Activated T-helper 17 cell treated with anti-CD3 and anti-CD28 coated beads, Interleukin-2, amount 50 U/mL, for 72 hours (primary cell): ENCODE data around the gene SLC6A17. TPM values are rescaled to one million over a fixed set of nuclear protein-coding genes. Genes with fewer than 3 reads are reported as not detected.

Experiments
- ATAC-seq: fragments of 150-1000 bp; cut with Tn5 transposase; replicated peaks from 2 replicates; pipeline ENCODE4 v1.10.0; 2021; ENCODE audit warnings: mild to moderate bottlenecking, moderate library complexity
- H3K27ac Mint-ChIP-seq: one replicate; pipeline ENCODE4 v1.8.0; 2022; ENCODE audit warnings: mixed read lengths
- H3K27me3 Mint-ChIP-seq: one replicate; pipeline ENCODE4 v1.8.0; 2022; ENCODE audit warnings: mixed read lengths
- H3K36me3 Mint-ChIP-seq: one replicate; pipeline ENCODE4 v1.8.0; 2022; ENCODE audit warnings: low read depth, mild to moderate bottlenecking, mixed read lengths
- H3K4me1 Mint-ChIP-seq: one replicate; pipeline ENCODE4 v1.8.0; 2022; ENCODE audit warnings: mixed read lengths
- H3K4me3 Mint-ChIP-seq: one replicate; pipeline ENCODE4 v1.8.0; 2022; ENCODE audit warnings: mild to moderate bottlenecking, mixed read lengths
- H3K9me3 Mint-ChIP-seq: one replicate; pipeline ENCODE4 v1.8.0; 2022; ENCODE audit warnings: mixed read lengths
- total RNA-seq, 2 donors: library from RNA; stranded (reverse); gene quantifications; one replicate each; pipeline ENCODE4 v1.2.3, GENCODE V29; 2022

The SLC6A17 gene
- total RNA-seq, 2 donors from 2014 or later: not detected

- Mint-ChIP-seq H3K4me1 (peaks cover 30% of the 10 kb centered on the region), H3K36me3 (no peaks in the 10 kb centered on the region)
These were observed 60.6 kb downstream of the SLC6A17 start for GRCh38 chr1:110210604-110211495.

GRCh38 chr1:110211496-110212168 is 61.3 kb downstream of the SLC6A17 start:
- Mint-ChIP-seq H3K9me3 (no peaks in the 10 kb centered on the region), H3K27ac (peak overlapping the region; percentile 84), H3K36me3 (peaks cover 3% of the 10 kb centered on the region), H3K4me1 (peaks cover 34% of the 10 kb centered on the region), H3K4me3 (peak overlapping the region; percentile 88), H3K27me3 (no peaks in the 10 kb centered on the region)
- peak; percentile 2 for ATAC-seq

More at GRCh38 chr1:110210604-110211495, 60.6 kb downstream of the SLC6A17 start:
- peak; percentile 19 for ATAC-seq
- no peaks in the 10 kb centered on the region for H3K27me3 Mint-ChIP-seq
- no peaks in the 10 kb centered on the region for H3K9me3 Mint-ChIP-seq
- peak overlapping the region; percentile 88 for H3K4me3 Mint-ChIP-seq
- H3K27ac Mint-ChIP-seq: peak overlapping the region; percentile 84

- Mint-ChIP-seq H3K36me3 (peaks cover 7% of the 10 kb centered on the region), H3K4me3 (peak overlapping the region; percentile 88), H3K27me3 (no peaks in the 10 kb centered on the region), H3K4me1 (peaks cover 39% of the 10 kb centered on the region), H3K9me3 (no peaks in the 10 kb centered on the region), H3K27ac (peak overlapping the region; percentile 85)
- no peak for ATAC-seq
These were observed 62.2 kb downstream of the SLC6A17 start for GRCh38 chr1:110212169-110213142.

GRCh38 chr1:110213143-110213540 is 62.8 kb downstream of the SLC6A17 start:
- no peak for ATAC-seq
- peak overlapping the region; percentile 85 for H3K27ac Mint-ChIP-seq
- H3K4me3 Mint-ChIP-seq: peak overlapping the region; percentile 88
- H3K9me3 Mint-ChIP-seq: no peaks in the 10 kb centered on the region
- peaks cover 42% of the 10 kb centered on the region for H3K4me1 Mint-ChIP-seq
- H3K27me3 Mint-ChIP-seq: no peaks in the 10 kb centered on the region
- H3K36me3 Mint-ChIP-seq: peaks cover 7% of the 10 kb centered on the region

GRCh38 chr1:110214454-110215404 is 64.4 kb downstream of the SLC6A17 start:
- Mint-ChIP-seq H3K4me1 (peaks cover 39% of the 10 kb centered on the region), H3K27ac (peak overlapping the region; percentile 85), H3K27me3 (no peaks in the 10 kb centered on the region), H3K4me3 (peak overlapping the region; percentile 88), H3K9me3 (no peaks in the 10 kb centered on the region), H3K36me3 (peaks cover 7% of the 10 kb centered on the region)
- peak; percentile 26 for ATAC-seq

- peak overlapping the region; percentile 85 for H3K27ac Mint-ChIP-seq
- H3K27me3 Mint-ChIP-seq: no peaks in the 10 kb centered on the region
- peak; percentile 34 for ATAC-seq
- H3K4me1 Mint-ChIP-seq: peaks cover 39% of the 10 kb centered on the region
- peaks cover 7% of the 10 kb centered on the region for H3K36me3 Mint-ChIP-seq
- H3K9me3 Mint-ChIP-seq: no peaks in the 10 kb centered on the region
- H3K4me3 Mint-ChIP-seq: peak overlapping the region; percentile 88
These were observed 65.6 kb downstream of the SLC6A17 start for GRCh38 chr1:110215621-110216515.

- peaks cover 7% of the 10 kb centered on the region for H3K36me3 Mint-ChIP-seq
These were observed 66.7 kb downstream of the SLC6A17 start for GRCh38 chr1:110216844-110217444.

GRCh38 chr1:110218137-110218536 is 67.8 kb downstream of the SLC6A17 start:
- Mint-ChIP-seq H3K27ac (peak overlapping the region; percentile 85), H3K36me3 (peaks cover 10% of the 10 kb centered on the region), H3K9me3 (no peaks in the 10 kb centered on the region), H3K4me3 (peak overlapping the region; percentile 3), H3K27me3 (no peaks in the 10 kb centered on the region), H3K4me1 (peaks cover 33% of the 10 kb centered on the region)
- no peak for ATAC-seq

More at GRCh38 chr1:110216844-110217444, 66.7 kb downstream of the SLC6A17 start:
- Mint-ChIP-seq H3K27ac (peak overlapping the region; percentile 85), H3K4me1 (peaks cover 39% of the 10 kb centered on the region), H3K9me3 (no peaks in the 10 kb centered on the region), H3K27me3 (no peaks in the 10 kb centered on the region), H3K4me3 (peak overlapping the region; percentile 88)
- peak; percentile 65 for ATAC-seq

- no peak for ATAC-seq
- Mint-ChIP-seq H3K27ac (peak overlapping the region; percentile 85), H3K4me3 (no peak overlapping the region), H3K4me1 (peaks cover 27% of the 10 kb centered on the region), H3K9me3 (no peaks in the 10 kb centered on the region), H3K36me3 (peaks cover 16% of the 10 kb centered on the region), H3K27me3 (no peaks in the 10 kb centered on the region)
These were observed 68.4 kb downstream of the SLC6A17 start for GRCh38 chr1:110218739-110219138.

- peaks cover 21% of the 10 kb centered on the region for H3K36me3 Mint-ChIP-seq
- H3K27me3 Mint-ChIP-seq: no peaks in the 10 kb centered on the region
- no peak for ATAC-seq
- H3K4me1 Mint-ChIP-seq: peaks cover 20% of the 10 kb centered on the region
- no peak overlapping the region for H3K27ac Mint-ChIP-seq
- no peak overlapping the region for H3K4me3 Mint-ChIP-seq
- no peaks in the 10 kb centered on the region for H3K9me3 Mint-ChIP-seq
These were observed 70.0 kb downstream of the SLC6A17 start for GRCh38 chr1:110220324-110220723.

- H3K4me1 Mint-ChIP-seq: peaks cover 20% of the 10 kb centered on the region
- no peak for ATAC-seq
- no peaks in the 10 kb centered on the region for H3K27me3 Mint-ChIP-seq
- H3K27ac Mint-ChIP-seq: no peak overlapping the region
- H3K4me3 Mint-ChIP-seq: no peak overlapping the region
- H3K36me3 Mint-ChIP-seq: peaks cover 21% of the 10 kb centered on the region
- H3K9me3 Mint-ChIP-seq: no peaks in the 10 kb centered on the region
These were observed 70.8 kb downstream of the SLC6A17 start for GRCh38 chr1:110221119-110221518.

GRCh38 chr1:110223127-110223526 is 72.8 kb downstream of the SLC6A17 start:
- Mint-ChIP-seq H3K27me3 (no peaks in the 10 kb centered on the region), H3K27ac (no peak overlapping the region), H3K4me3 (no peak overlapping the region), H3K9me3 (no peaks in the 10 kb centered on the region), H3K4me1 (peaks cover 3% of the 10 kb centered on the region), H3K36me3 (peaks cover 14% of the 10 kb centered on the region)
- no peak for ATAC-seq
